ENCODE results near the gene HPCA.

- TF ChIP-seq POLR2AphosphoS5 (IDR thresholded peaks at IDR 0.05; ENCODE audit: low read depth, low read length): no peak
- no peak for TF ChIP-seq CTCF (IDR thresholded peaks at IDR 0.05; ENCODE audit: control extremely low read depth in 1 of 3, insufficient read depth in 1 of 3, low read depth in 1 of 3, low read length in 3 of 3)
- TF ChIP-seq POLR2A (IDR thresholded peaks at IDR 0.05; ENCODE audit: control extremely low read depth in 1 of 2, low read depth in 2 of 2, low read length in 2 of 2): no peak
- TF ChIP-seq MAX (IDR thresholded peaks at IDR 0.05): no peak
- no peak for TF ChIP-seq CREB1 (IDR thresholded peaks at IDR 0.05)
Observed at GRCh38 chr1:32926562-32926961, 40.3 kb downstream of the HPCA start.
